ENCODE measurements around the gene AP3M1.

GRCh38 chr10:74099420-74099819, 51.2 kb downstream of the AP3M1 start:
- TF ChIP-seq POLR2A (IDR thresholded peaks at IDR 0.05; ENCODE audit: low read depth) (no peak), EP300 (IDR thresholded peaks at IDR 0.05) (no peak), POLR2AphosphoS5 (IDR thresholded peaks at IDR 0.05) (no peak)
- TF ChIP-seq, protein P1, sequence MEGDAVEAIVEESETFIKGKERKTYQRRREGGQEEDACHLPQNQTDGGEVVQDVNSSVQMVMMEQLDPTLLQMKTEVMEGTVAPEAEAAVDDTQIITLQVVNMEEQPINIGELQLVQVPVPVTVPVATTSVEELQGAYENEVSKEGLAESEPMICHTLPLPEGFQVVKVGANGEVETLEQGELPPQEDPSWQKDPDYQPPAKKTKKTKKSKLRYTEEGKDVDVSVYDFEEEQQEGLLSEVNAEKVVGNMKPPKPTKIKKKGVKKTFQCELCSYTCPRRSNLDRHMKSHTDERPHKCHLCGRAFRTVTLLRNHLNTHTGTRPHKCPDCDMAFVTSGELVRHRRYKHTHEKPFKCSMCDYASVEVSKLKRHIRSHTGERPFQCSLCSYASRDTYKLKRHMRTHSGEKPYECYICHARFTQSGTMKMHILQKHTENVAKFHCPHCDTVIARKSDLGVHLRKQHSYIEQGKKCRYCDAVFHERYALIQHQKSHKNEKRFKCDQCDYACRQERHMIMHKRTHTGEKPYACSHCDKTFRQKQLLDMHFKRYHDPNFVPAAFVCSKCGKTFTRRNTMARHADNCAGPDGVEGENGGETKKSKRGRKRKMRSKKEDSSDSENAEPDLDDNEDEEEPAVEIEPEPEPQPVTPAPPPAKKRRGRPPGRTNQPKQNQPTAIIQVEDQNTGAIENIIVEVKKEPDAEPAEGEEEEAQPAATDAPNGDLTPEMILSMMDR (IDR thresholded peaks at IDR 0.05): no peak
